ENCODE results near the gene EEFSEC. TPM values are rescaled to one million over a fixed set of nuclear protein-coding genes. Genes with fewer than 3 reads are reported as not detected.

EEFSEC gene
- total RNA-seq, 1 experiment from 2014 or later, result 9.5 TPM

GRCh38 chr3:128385080-128385832, 232.0 kb downstream of the EEFSEC start:
- H4K91ac ChIP-seq (ENCODE audit: insufficient read length, low read depth, low read length), result no peak overlapping the region
- H2BK5ac ChIP-seq (ENCODE audit: insufficient read length, low read length), result no peak overlapping the region
- no peak overlapping the region for H2AFZ ChIP-seq (ENCODE audit: low read length)
- H4K8ac ChIP-seq (replicated peaks; ENCODE audit: insufficient read length, low read depth, low read length), result no peak overlapping the region
- H3K56ac ChIP-seq (ENCODE audit: insufficient read length, low read depth, low read length), result no peak overlapping the region
- H3K23me2 ChIP-seq (ENCODE audit: insufficient read length, low read depth, low read length, poor library complexity, severe bottlenecking), result no peaks in the 10 kb centered on the region
- no peak overlapping the region for H3K9ac ChIP-seq (ENCODE audit: extremely low read depth, insufficient read length, low read length)
- no peak overlapping the region for H3K4ac ChIP-seq (ENCODE audit: low read depth, low read length)
- no peak overlapping the region for H2BK20ac ChIP-seq (ENCODE audit: low read depth, low read length, poor library complexity, severe bottlenecking)
- no peak overlapping the region for H3K4me2 ChIP-seq (ENCODE audit: insufficient read depth, insufficient read length, low read length)
- no peaks in the 10 kb centered on the region; a peak in 1 of 4 replicates for H3K4me1 Mint-ChIP-seq
- H3K27ac ChIP-seq (ENCODE audit: insufficient read length, low read depth, low read length), result no peak overlapping the region
- no peak overlapping the region for H2BK120ac ChIP-seq (ENCODE audit: low read depth, low read length, poor library complexity, severe bottlenecking)
- no peaks in the 10 kb centered on the region for H3K79me1 ChIP-seq (ENCODE audit: insufficient read depth, low read depth, low read length, poor library complexity, severe bottlenecking)
- H3K14ac ChIP-seq (ENCODE audit: insufficient read depth, low read length), result peak overlapping the region; percentile 45; the same call in 1 of the 2 replicates
- H4K20me1 ChIP-seq (ENCODE audit: control insufficient read depth, insufficient read depth, insufficient read length), result no peaks in the 10 kb centered on the region
- H3K27ac Mint-ChIP-seq, result peak overlapping the region in 1 of 3 experiments; percentile 56; a peak in 2 of 7 replicates
- H3K9me3 ChIP-seq (ENCODE audit: control insufficient read depth, low read depth, low read length), result no peaks in the 10 kb centered on the region
- no peak overlapping the region for H3K18ac ChIP-seq (ENCODE audit: insufficient read length, low read depth, low read length)
- no peaks in the 10 kb centered on the region for H3K79me2 ChIP-seq (ENCODE audit: insufficient read depth, low read length)
- no peak overlapping the region for H2BK12ac ChIP-seq (ENCODE audit: insufficient read length, low read depth, low read length)
- H3K23ac ChIP-seq (ENCODE audit: insufficient read length, low read depth, low read length), result no peak overlapping the region
- no peak for TF ChIP-seq CTCF (conservative IDR thresholded peaks at IDR 0.05)
- H4K5ac ChIP-seq (ENCODE audit: insufficient read length, low read depth, low read length), result no peak overlapping the region
- WGBS (ENCODE audit: extremely low coverage, insufficient read length, low lambda C conversion rate), result no CpG with 5 or more reads among the region's 11 CpGs
- H3K4me1 ChIP-seq (ENCODE audit: insufficient read depth, low read length), result no peaks in the 10 kb centered on the region
- no peaks in the 10 kb centered on the region for H3K9me3 Mint-ChIP-seq
- no peak overlapping the region for H2BK15ac ChIP-seq (ENCODE audit: low read depth, low read length)
- no peak overlapping the region for H3K4me3 Mint-ChIP-seq
- H3K27me3 Mint-ChIP-seq (ENCODE audit: low read depth), result no peaks in the 10 kb centered on the region
- H3T11ph ChIP-seq (ENCODE audit: low read length), result no peak overlapping the region
- no peaks in the 10 kb centered on the region for H3K36me3 Mint-ChIP-seq (ENCODE audit: insufficient read depth in 1 of 3, low read depth in 3 of 3)
- no peaks in the 10 kb centered on the region for H3K27me3 ChIP-seq (ENCODE audit: insufficient read depth, low read length)
- DNase-seq, result no peak
- no peak overlapping the region for H2AK5ac ChIP-seq (ENCODE audit: insufficient read length, low read length)
